ENCODE results near the gene NOC4L. TPM values are rescaled to one million over a fixed set of nuclear protein-coding genes. Genes with fewer than 3 reads are reported as not detected.

The NOC4L gene
- total RNA-seq, 1 experiment from 2014 or later = 36.5 TPM

GRCh38 chr12:132160601-132161035 is 16.4 kb downstream of the NOC4L start:
- no peak overlapping the region for H2AFZ ChIP-seq (ENCODE audit: low read length)
- no peaks in the 10 kb centered on the region for H3K23me2 ChIP-seq (ENCODE audit: insufficient read length, low read depth, low read length, poor library complexity, severe bottlenecking)
- no peak overlapping the region for H3K56ac ChIP-seq (ENCODE audit: insufficient read length, low read depth, low read length)
- H3K4me2 ChIP-seq (ENCODE audit: insufficient read depth, insufficient read length, low read length) = no peak overlapping the region
- H3K79me1 ChIP-seq (ENCODE audit: insufficient read depth, low read depth, low read length, poor library complexity, severe bottlenecking) = no peaks in the 10 kb centered on the region
- H2BK120ac ChIP-seq (ENCODE audit: low read depth, low read length, poor library complexity, severe bottlenecking) = no peak overlapping the region
- H4K20me1 ChIP-seq (ENCODE audit: control insufficient read depth, insufficient read depth, insufficient read length) = no peaks in the 10 kb centered on the region
- no peak overlapping the region for H2BK12ac ChIP-seq (ENCODE audit: insufficient read length, low read depth, low read length)
- H3K27me3 ChIP-seq (ENCODE audit: insufficient read depth, low read length) = no peaks in the 10 kb centered on the region; the same call in 1 of the 2 replicates
- no peak for TF ChIP-seq CTCF (conservative IDR thresholded peaks at IDR 0.05)
- no peak overlapping the region for H3K9ac ChIP-seq (ENCODE audit: extremely low read depth, insufficient read length, low read length)
- no peak overlapping the region for H3K4me3 Mint-ChIP-seq
- no peak overlapping the region for H2AK5ac ChIP-seq (ENCODE audit: insufficient read length, low read length)
- no peaks in the 10 kb centered on the region for H3K36me3 Mint-ChIP-seq (ENCODE audit: insufficient read depth in 1 of 3, low read depth in 3 of 3)
- no peak overlapping the region for H3K27ac ChIP-seq (ENCODE audit: insufficient read length, low read depth, low read length)
- H2BK5ac ChIP-seq (ENCODE audit: insufficient read length, low read length) = no peak overlapping the region
- no peak overlapping the region for H3T11ph ChIP-seq (ENCODE audit: low read length)
- H3K4ac ChIP-seq (ENCODE audit: low read depth, low read length) = no peak overlapping the region
- peaks cover 18% of the 10 kb centered on the region for H3K9me3 ChIP-seq (ENCODE audit: control insufficient read depth, low read depth, low read length)
- no peak overlapping the region for H3K14ac ChIP-seq (ENCODE audit: insufficient read depth, low read length)
- H3K23ac ChIP-seq (ENCODE audit: insufficient read length, low read depth, low read length) = no peak overlapping the region
- H3K4me1 ChIP-seq (ENCODE audit: insufficient read depth, low read length) = no peaks in the 10 kb centered on the region
- H3K4me1 Mint-ChIP-seq = 0 out of 4 replicates have a peak, but pooled peaks cover 0 to 2% of the 10 kb centered on the region in 2 experiments
- H2BK20ac ChIP-seq (ENCODE audit: low read depth, low read length, poor library complexity, severe bottlenecking) = no peak overlapping the region
- no peak overlapping the region for H4K91ac ChIP-seq (ENCODE audit: insufficient read length, low read depth, low read length)
- H3K27ac Mint-ChIP-seq = no peak overlapping the region
- H3K27me3 Mint-ChIP-seq (ENCODE audit: low read depth) = peaks cover 32% of the 10 kb centered on the region
- no peaks in the 10 kb centered on the region for H3K79me2 ChIP-seq (ENCODE audit: insufficient read depth, low read length)
- H4K5ac ChIP-seq (ENCODE audit: insufficient read length, low read depth, low read length) = no peak overlapping the region
- H3K18ac ChIP-seq (ENCODE audit: insufficient read length, low read depth, low read length) = no peak overlapping the region
- no peaks in the 10 kb centered on the region; a peak in 1 of 5 replicates for H3K9me3 Mint-ChIP-seq
- no peak overlapping the region for H2BK15ac ChIP-seq (ENCODE audit: low read depth, low read length)
- H4K8ac ChIP-seq (replicated peaks; ENCODE audit: insufficient read length, low read depth, low read length) = no peak overlapping the region
- DNase-seq = no peak
- no CpG with 5 or more reads among the region's 15 CpGs for WGBS (ENCODE audit: extremely low coverage, insufficient read length, low lambda C conversion rate)
